Left hindlimb (tissue), 1 donor: ENCODE measurements around the gene ADAMTS9.

Source experiments
- DNase-seq: peaks from one replicate; pipeline ENCODE4 v3.0.0-alpha.2; 2018

Gene ADAMTS9

GRCh38 chr3:64616953-64617352 lies 70.8 kb downstream of the ADAMTS9 start:
- DNase-seq, result no peak

GRCh38 chr3:64612916-64613526 lies 74.8 kb downstream of the ADAMTS9 start:
- no peak for DNase-seq

GRCh38 chr3:64612082-64612860 lies 75.5 kb downstream of the ADAMTS9 start:
- DNase-seq, result no peak

DNA sequence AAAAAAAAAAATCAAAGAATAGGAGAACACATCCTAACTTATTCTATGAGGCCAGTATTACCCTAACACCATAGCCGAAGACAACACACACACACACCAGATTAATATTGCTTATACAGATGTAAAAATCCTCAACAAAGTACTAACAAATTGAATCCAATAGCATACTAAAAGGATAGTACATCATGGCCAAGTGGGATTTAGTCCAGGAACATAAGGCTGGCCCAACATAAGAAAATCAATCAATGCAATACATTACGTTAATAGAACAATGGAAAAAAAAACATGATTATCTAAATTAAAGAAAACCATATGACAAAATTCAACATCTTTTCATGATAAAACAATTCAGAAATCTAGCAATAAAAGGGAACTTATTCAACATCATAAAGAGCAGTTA lies 79.1 kb downstream of the ADAMTS9 start:
- no peak for DNase-seq

GRCh38 chr3:64607032-64607551 lies 80.7 kb downstream of the ADAMTS9 start:
- DNase-seq, result no peak

DNA sequence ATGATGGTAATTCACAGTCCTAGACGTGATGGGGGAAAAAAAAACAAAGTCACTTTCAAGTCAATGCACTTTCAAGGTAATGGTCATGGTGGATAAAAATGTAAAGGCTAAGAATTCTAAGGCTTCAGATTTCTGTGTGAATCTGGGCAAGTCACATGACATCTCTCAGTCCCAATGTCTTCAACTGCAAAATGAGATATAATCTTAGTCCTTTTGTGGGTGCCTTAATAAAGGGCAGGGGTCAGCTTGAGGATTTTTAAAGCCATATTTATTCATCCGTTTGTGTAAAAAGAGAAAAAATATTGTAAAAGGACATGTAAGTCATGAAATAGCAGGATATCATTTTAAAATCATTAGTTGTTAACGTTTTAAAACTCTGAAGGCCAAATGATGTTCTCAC lies 83.5 kb downstream of the ADAMTS9 start:
- DNase-seq, result no peak

- DNase-seq, result no peak
Measured at GRCh38 chr3:64601824-64602223, 86.0 kb downstream of the ADAMTS9 start.

- DNase-seq, result no peak
Measured at GRCh38 chr3:64600246-64600950, 87.4 kb downstream of the ADAMTS9 start.

- DNase-seq, result no peak
Measured at GRCh38 chr3:64599651-64600050, 88.1 kb downstream of the ADAMTS9 start.

DNA sequence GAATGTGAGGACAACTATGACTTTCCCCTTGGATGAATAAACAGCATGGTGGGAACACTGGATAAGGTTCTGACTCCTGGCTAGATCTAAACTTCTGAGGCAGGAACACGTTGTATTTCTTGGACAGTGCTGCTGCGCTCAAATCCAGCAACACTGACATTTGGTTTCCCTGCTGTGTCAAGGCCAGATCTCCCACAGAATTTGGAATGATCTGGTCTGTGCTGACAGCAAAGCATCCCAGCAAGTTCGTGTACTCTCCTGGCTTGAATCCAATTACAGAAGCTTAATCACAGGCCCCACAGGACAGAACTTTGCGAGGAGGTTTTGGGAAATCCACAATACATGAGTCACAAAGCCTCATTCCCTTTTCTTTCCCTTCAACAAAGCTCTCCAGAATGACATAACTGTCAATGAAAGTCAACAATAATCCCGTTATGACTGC lies 92.5 kb downstream of the ADAMTS9 start:
- peak; percentile 81 for DNase-seq

- DNase-seq, result peak; percentile 35
Measured at GRCh38 chr3:64594134-64594533, 93.7 kb downstream of the ADAMTS9 start.

GRCh38 chr3:64593350-64593749 lies 94.5 kb downstream of the ADAMTS9 start:
- no peak for DNase-seq

- no peak for DNase-seq
Measured at GRCh38 chr3:64591615-64592014, 96.2 kb downstream of the ADAMTS9 start.

- DNase-seq, result no peak
Measured at GRCh38 chr3:64588380-64588779, 99.4 kb downstream of the ADAMTS9 start.

- no peak for DNase-seq
Measured at GRCh38 chr3:64586952-64587351, 100.8 kb downstream of the ADAMTS9 start.

DNA sequence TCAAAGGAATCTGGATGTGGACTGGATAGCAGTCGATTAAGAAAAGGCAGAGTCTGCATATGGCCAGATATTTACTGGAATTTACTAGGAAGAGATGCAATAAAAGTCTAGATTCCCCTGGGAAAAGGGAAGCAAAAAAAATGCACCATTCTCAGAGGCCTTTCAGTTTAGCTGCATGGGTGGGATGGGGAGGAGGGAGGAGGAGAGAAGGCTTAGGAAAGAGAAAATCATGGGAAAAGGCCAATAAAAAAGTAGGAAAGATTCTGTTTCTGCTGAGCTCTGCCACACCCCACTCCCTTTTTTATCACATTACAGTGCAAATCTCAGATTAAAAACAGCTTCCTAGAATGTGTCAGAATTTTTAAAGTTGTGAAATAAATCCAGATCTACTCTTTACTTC lies 103.6 kb downstream of the ADAMTS9 start:
- DNase-seq, result no peak

- no peak for DNase-seq
Measured at GRCh38 chr3:64578797-64579196, 109.0 kb downstream of the ADAMTS9 start.

DNA sequence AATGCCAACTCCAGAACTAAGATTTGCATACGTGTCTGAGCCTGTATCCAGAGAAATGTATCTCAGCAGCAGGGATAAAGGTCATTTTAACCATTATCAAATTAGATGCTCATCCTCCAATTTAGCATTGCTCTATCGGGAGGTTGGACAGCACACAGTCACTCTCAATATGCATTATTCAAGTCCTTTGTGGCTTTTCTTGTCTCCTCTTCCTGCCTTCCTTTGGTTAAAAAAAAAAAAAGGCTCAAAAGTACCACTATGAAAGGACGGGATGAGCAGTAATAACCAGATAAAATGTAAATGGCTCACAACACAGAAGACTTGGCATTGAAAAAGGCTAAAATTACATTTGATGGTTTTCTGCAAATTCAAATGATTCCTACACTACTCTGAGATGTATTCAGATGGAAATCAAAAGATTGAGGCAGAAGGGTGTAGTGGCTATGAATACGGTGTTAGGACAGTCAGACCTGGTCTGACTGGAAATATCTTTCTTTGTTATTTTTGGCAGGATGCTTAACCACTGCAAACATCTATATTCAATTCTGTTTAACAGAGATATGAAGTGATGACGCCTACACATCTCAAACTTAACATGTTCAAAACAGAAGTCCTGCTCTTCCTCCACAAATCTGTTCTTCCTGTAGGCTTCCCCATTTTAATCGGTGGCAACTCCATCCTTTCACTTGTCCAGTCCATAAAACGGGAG lies 109.6 kb downstream of the ADAMTS9 start:
- no peak for DNase-seq

DNA sequence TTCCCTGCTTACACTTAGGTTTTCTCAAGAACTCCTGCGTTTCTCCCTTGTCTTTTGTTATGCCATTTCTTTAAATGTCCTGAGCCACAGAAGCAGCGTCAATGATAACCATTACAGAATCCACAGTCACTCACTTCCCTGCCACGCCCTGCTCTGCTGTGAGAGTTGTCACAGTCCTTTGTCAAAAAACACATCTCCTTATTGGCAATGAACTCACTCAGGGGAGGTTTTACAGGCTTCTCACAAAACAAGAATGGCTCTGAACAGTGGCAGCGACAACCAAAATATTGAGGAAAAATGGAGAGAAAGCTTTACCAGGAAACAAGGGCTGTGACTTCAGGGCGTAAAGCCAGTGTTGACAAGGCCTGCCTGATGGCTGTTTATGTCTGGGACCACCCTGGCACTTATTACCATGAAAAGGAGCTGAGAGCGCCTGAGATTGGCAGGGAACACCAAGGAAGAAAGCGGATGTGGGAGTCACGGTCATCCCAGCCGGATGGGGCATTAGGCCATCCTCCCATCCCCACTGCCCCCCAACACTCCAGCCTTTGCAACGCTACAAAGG lies 111.5 kb downstream of the ADAMTS9 start:
- DNase-seq, result no peak

GRCh38 chr3:64575211-64575844 lies 112.5 kb downstream of the ADAMTS9 start:
- DNase-seq, result no peak

DNA sequence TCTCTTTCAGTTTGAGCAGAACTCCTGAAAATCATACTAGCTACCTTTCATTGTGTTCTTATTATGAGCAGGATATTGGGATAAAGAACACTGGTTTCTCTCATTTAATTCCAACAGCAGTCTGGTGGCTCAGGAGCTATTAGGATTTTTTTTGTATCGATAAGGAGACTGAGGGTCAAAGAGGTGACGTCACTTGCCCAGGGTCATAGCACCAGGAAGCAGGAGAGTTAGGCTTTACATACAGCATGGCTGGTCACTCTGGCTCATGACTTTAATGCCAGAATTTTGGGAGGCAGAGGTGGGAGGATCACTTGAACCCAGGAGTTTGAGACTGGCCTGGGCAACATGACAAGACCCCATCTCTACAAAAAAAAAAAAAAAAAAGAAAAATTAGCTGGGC lies 113.6 kb downstream of the ADAMTS9 start:
- no peak for DNase-seq

GRCh38 chr3:64571982-64572381 lies 115.8 kb downstream of the ADAMTS9 start:
- no peak for DNase-seq
